ENCODE data around the gene GIN1. TPM values are rescaled to one million over a fixed set of nuclear protein-coding genes. Genes with fewer than 3 reads are reported as not detected.

Gene GIN1
- total and polyA plus RNA-seq, 9 of the 15 experiments (the other 6 are each of a cell fraction or from before 2014, with no cell fraction given): 2.4 to 9.8 (median 7.8) TPM

- no peak for TF ChIP-seq U2AF2 (optimal IDR thresholded peaks at IDR 0.05; ENCODE audit: low read depth, low read length)
- TF ChIP-seq ZNF121 (CRISPR knock-in tag; conservative IDR thresholded peaks at IDR 0.05): no peak
- no peak for TF ChIP-seq RFX7 (CRISPR knock-in tag; IDR thresholded peaks at IDR 0.05)
- TF ChIP-seq, protein P1, sequence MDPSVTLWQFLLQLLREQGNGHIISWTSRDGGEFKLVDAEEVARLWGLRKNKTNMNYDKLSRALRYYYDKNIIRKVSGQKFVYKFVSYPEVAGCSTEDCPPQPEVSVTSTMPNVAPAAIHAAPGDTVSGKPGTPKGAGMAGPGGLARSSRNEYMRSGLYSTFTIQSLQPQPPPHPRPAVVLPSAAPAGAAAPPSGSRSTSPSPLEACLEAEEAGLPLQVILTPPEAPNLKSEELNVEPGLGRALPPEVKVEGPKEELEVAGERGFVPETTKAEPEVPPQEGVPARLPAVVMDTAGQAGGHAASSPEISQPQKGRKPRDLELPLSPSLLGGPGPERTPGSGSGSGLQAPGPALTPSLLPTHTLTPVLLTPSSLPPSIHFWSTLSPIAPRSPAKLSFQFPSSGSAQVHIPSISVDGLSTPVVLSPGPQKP (CRISPR knock-in tag; IDR thresholded peaks at IDR 0.05): no peak
- no peak for TF ChIP-seq DACH1 (IDR thresholded peaks at IDR 0.05; ENCODE audit: partially characterized antibody)
- TF ChIP-seq HMGXB4 (CRISPR knock-in tag; IDR thresholded peaks at IDR 0.05): no peak
- TF ChIP-seq ZNF277 (CRISPR knock-in tag; IDR thresholded peaks at IDR 0.05; ENCODE audit: borderline replicate concordance): no peak
- TF ChIP-seq ZEB2 (IDR thresholded peaks at IDR 0.05): no peak
- TF ChIP-seq HIVEP1 (CRISPR knock-in tag; IDR thresholded peaks at IDR 0.05): peak; percentile 94
- no peak for TF ChIP-seq ZNF77 (CRISPR knock-in tag; IDR thresholded peaks at IDR 0.05)
- no peak for TF ChIP-seq ZFP91 (CRISPR knock-in tag; IDR thresholded peaks at IDR 0.05)
- peak; percentile 100 for TF ChIP-seq DMBX1 (CRISPR knock-in tag; IDR thresholded peaks at IDR 0.05; ENCODE audit: borderline replicate concordance)
- no peak for TF ChIP-seq NR2F6 (CRISPR knock-in tag; IDR thresholded peaks at IDR 0.05)
- TF ChIP-seq BRD4 (IDR thresholded peaks at IDR 0.05): no peak
- TF ChIP-seq L3MBTL2 (IDR thresholded peaks at IDR 0.05): 0 out of 2 replicates have a peak, but pooled peaks have one; percentile 16
- no peak for TF ChIP-seq TFAM (CRISPR knock-in tag; conservative IDR thresholded peaks at IDR 0.05)
- TF ChIP-seq HNRNPH1 (optimal IDR thresholded peaks at IDR 0.05; ENCODE audit: low read depth, low read length): no peak
- no peak for TF ChIP-seq NFATC3 (IDR thresholded peaks at IDR 0.05)
- TF ChIP-seq ZNF655 (CRISPR knock-in tag; IDR thresholded peaks at IDR 0.05): no peak
- TF ChIP-seq DIDO1 (tag; IDR thresholded peaks at IDR 0.05; ENCODE audit: low read depth): peak; percentile 93
- TF ChIP-seq ASH1L (IDR thresholded peaks at IDR 0.05; ENCODE audit: borderline replicate concordance, low read depth, partially characterized antibody): no peak
Observed at GRCh38 chr5:103057208-103058130, 62.5 kb downstream of the GIN1 start (continued).
